Right lobe of liver (tissue), 4 donors: Measurements from ENCODE around the gene DYNC2H1.

Source experiments
- CTCF ChIP-seq, 4 donors: fragments of 200-600 bp in 3 of 4; fragments of 450-650 bp in 1 of 4; IDR thresholded peaks; one replicate each; pipeline versions ENCODE4 v1.5.1 to v1.8.0; 2016 to 2022; ENCODE audit warnings: antibody characterized with exemption in 4 of 4, mild to moderate bottlenecking in 2 of 4
- POLR2A ChIP-seq: fragments of 450-650 bp; IDR thresholded peaks from one replicate; pipeline ENCODE4 v1.6.1; 2017; ENCODE audit warnings: antibody characterized with exemption, mild to moderate bottlenecking
- donor health status: DM: no; HTN: no; CAD: no.
- donor health status: DM: no; HTN: no; CAD: no.
- donor health status: DM: no; HTN: yes; CAD: no.

GRCh38 chr11:103091801-103092524, 17.3 kb upstream of the DYNC2H1 start, which contains the start of gene DCUN1D5:
- TF ChIP-seq POLR2A (peak; percentile 77), CTCF (IDR thresholded peaks at IDR 0.05) (no peak)
